ENCODE measurements around the gene SLC25A12.

Gene SLC25A12

DNA sequence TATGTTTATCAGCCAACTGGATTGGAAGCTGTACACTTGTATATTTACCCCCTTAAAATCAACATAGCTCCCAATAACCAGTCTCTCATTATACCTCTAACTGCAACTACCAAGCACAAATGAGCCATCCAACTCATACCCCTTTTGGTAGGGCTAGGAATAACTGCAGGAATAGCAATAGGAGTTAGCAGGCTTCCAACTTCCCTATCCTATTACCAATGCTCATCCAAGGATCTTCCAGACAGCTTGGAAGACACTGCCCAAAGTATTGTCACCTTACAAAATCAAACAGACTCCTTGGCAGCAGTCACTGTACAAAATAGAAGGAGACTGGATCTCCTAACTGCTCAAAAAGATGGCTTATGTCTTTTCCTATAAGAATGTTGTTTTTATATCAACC is 61.6 kb downstream of the SLC25A12 start:
- no peak for DNase-seq (ENCODE audit: low read depth)
- TF ChIP-seq, protein P1, sequence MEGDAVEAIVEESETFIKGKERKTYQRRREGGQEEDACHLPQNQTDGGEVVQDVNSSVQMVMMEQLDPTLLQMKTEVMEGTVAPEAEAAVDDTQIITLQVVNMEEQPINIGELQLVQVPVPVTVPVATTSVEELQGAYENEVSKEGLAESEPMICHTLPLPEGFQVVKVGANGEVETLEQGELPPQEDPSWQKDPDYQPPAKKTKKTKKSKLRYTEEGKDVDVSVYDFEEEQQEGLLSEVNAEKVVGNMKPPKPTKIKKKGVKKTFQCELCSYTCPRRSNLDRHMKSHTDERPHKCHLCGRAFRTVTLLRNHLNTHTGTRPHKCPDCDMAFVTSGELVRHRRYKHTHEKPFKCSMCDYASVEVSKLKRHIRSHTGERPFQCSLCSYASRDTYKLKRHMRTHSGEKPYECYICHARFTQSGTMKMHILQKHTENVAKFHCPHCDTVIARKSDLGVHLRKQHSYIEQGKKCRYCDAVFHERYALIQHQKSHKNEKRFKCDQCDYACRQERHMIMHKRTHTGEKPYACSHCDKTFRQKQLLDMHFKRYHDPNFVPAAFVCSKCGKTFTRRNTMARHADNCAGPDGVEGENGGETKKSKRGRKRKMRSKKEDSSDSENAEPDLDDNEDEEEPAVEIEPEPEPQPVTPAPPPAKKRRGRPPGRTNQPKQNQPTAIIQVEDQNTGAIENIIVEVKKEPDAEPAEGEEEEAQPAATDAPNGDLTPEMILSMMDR (IDR thresholded peaks at IDR 0.05; ENCODE audit: low read length, missing control alignments), result no peak
- no peak overlapping the region for H3K4me3 ChIP-seq (replicated peaks; ENCODE audit: low read depth, low read length)

DNA sequence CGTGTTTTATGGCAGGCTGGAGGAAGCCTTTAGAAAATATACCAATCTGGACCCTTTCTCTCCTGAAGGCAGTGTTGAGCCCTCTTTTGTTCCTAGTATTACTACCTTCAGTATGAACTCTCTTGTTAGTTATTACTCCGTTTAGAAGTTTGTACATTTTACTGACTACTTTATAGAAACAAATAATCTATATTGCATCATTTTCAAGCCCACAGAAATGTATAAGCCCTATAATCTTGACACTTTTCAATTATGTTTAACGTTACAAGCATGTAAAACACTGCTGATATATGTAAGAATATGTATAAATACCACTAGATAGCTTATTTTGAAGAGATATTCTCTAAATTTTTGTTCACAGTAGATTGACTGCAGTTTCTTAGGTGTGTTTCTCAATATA is 64.0 kb downstream of the SLC25A12 start:
- no peak for DNase-seq (ENCODE audit: low read depth)
- TF ChIP-seq, protein P1 (IDR thresholded peaks at IDR 0.05; ENCODE audit: low read length, missing control alignments), result no peak
- no peak overlapping the region for H3K4me3 ChIP-seq (replicated peaks; ENCODE audit: low read depth, low read length)

DNA sequence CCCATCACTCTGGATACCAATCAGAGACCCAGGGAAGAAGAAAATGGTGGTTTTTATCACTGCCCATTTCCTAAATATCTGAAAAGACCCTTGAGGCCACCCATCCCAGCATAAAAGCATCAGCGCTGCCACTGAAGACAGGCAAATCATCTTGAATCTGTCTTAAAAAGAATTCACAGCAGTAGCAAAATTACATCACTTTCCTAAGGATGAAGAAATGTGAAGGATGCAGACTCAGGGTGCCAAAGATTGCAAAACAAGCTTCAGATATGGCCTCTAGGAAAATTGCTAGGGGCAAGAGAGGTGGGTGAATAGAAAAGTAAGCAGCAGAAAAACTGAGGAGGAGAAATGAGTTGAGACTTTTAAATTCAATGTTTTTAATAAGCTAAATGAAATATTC is 70.0 kb downstream of the SLC25A12 start:
- H3K4me3 ChIP-seq (replicated peaks; ENCODE audit: low read depth, low read length), result no peak overlapping the region
- TF ChIP-seq, protein P1 (IDR thresholded peaks at IDR 0.05; ENCODE audit: low read length, missing control alignments), result no peak
- DNase-seq (ENCODE audit: low read depth), result peak; percentile 77

DNA sequence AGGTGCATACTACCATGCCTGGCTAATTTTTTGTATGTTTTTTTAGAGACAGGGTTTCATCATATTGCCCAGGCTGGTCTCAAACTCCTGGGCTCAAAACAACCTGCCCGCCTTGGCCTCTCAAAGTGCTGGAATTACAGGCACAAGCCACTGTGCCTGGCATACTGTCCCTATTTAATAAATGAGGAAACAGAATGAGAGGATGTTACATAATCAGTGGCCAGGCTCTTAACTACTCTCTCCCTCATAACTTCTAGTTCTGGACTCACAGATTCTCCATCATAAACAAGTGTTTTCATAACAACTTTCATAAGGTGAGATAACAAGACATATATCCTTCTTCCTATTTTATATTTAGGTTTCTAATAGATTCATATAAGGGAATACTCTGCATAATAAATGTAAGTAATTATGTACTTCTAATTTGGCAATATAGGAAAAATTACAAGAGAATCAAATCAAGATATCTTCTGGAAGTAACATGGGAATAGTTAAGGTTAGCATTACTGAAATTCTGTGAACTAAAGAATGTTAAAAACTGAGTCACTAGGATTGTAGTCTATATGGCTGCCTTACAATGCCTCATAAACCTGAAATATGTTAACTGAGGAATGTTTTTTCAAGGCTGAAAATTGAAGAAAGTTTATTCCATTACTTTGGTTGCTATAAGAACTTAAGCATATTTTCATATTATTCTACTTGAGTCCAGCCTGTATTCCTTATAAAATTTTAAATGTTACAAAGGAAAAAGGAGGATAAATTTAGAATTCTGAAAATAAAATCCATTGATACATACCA is 71.3 kb downstream of the SLC25A12 start:
- TF ChIP-seq, protein P1 (IDR thresholded peaks at IDR 0.05; ENCODE audit: low read length, missing control alignments), result no peak
- no peak overlapping the region for H3K4me3 ChIP-seq (replicated peaks; ENCODE audit: low read depth, low read length)
- DNase-seq (ENCODE audit: low read depth), result no peak

DNA sequence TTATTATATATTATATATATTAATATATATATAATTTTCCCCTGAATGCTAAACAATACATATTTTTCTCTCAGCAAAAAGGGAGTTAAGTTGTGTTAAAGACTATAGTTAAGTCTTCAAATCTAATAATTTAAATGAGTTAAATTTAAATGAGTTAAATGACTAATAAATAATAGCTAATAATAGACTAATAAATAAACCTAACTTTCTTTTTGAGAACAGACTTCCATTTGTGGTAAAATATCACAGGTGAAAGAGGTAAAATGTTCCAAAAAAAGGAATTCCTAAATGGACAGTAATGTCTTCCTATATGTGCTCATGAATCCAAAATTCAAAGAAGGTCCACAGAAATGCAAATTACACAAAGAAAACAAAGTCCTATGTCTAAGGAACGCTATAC is 74.6 kb downstream of the SLC25A12 start:
- DNase-seq (ENCODE audit: low read depth), result no peak
- no peak overlapping the region for H3K4me3 ChIP-seq (replicated peaks; ENCODE audit: low read depth, low read length)
- TF ChIP-seq, protein P1 (IDR thresholded peaks at IDR 0.05; ENCODE audit: low read length, missing control alignments), result no peak

DNA sequence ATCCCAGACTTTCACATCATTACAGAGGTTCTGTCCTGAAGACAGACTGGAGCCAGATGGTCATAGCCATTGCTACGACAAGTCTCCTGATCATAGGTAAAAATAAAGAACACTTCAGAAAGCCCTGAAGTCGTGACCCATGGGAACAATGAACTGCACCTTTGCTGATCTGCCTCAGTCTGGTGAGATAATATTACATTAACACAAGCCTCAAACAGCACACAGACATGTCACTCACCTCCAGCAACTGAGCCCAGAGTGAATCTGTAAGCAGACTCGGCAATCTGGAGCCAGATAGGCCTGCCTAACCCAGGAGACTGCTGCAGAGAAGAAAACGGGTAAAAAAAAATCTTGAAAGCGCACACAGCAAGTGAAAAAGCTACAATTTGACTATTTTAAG is 79.2 kb downstream of the SLC25A12 start:
- no peak for DNase-seq (ENCODE audit: low read depth)
- no peak overlapping the region for H3K4me3 ChIP-seq (replicated peaks; ENCODE audit: low read depth, low read length)
- TF ChIP-seq, protein P1 (IDR thresholded peaks at IDR 0.05; ENCODE audit: low read length, missing control alignments), result no peak

DNA sequence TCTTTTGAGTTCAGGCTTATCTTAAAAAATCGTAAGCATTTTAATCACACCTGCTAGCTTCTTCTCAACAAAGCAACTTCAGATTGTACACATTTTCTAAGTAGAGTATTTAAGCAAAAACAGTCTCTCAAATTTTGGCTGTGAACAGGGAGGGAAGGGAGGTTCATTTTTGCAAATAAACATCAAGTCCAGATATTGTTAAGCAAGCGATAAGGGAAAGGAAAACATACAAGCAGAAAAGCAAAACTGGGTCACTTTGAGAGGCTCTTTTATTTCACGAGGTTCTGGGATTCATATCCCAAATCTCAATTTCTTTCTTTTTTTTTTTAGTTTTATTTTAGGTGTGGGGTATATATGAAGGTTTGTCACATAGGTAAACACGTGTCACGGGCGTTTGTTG is 79.9 kb downstream of the SLC25A12 start:
- no peak overlapping the region for H3K4me3 ChIP-seq (replicated peaks; ENCODE audit: low read depth, low read length)
- TF ChIP-seq, protein P1 (IDR thresholded peaks at IDR 0.05; ENCODE audit: low read length, missing control alignments), result no peak
- no peak for DNase-seq (ENCODE audit: low read depth)
